Stomach (tissue), 9 donors: Measurements from ENCODE around the gene NPDC1. TPM values are rescaled to one million over a fixed set of nuclear protein-coding genes. Genes with fewer than 3 reads are reported as not detected.

Experiments used
- DNase-seq, 2 donors: peaks; one replicate each; pipeline versions ENCODE4 v3.0.0 to v3.0.0-alpha.2; 2013 to 2019
- H3K27ac ChIP-seq, 5 donors: fragments of 200-600 bp in 4 of 5; sonication (generic) in 4 of 5; one replicate each; pipeline ENCODE4 v1.5.1; 2013 to 2019; ENCODE audit warnings: mild to moderate bottlenecking in 1 of 5, moderate library complexity in 1 of 5
- H3K27me3 ChIP-seq, 3 donors: fragments of 200-600 bp; sonication (generic); one replicate each; pipeline ENCODE4 v1.5.1; 2017 to 2019; ENCODE audit warnings: mixed run types in 1 of 3
- H3K36me3 ChIP-seq, 4 donors: fragments of 200-600 bp; sonication (generic); 1 replicate in 3 of 4; 2 replicates in 1 of 4; pipeline ENCODE4 v1.5.1; 2016 to 2019
- H3K4me1 ChIP-seq, 4 donors: fragments of 200-600 bp; sonication (generic); one replicate each; pipeline ENCODE4 v1.5.1; 2016 to 2019
- H3K4me3 ChIP-seq, 4 donors: fragments of 200-600 bp; sonication (generic) in 3 of 4; one replicate each; pipeline ENCODE4 v1.5.1; 2016 to 2019; ENCODE audit warnings: mild to moderate bottlenecking in 1 of 4
- H3K9me3 ChIP-seq, 4 donors: fragments of 200-600 bp; sonication (generic); one replicate each; pipeline ENCODE4 v1.5.1; 2016 to 2019
- EP300 ChIP-seq: sonication (generic); formaldehyde crosslinking; IDR thresholded peaks from one replicate; pipeline ENCODE4 v1.6.1; 2017; ENCODE audit warnings: antibody characterized with exemption
- POLR2A ChIP-seq, 4 donors: fragments of 450-650 bp; IDR thresholded peaks; one replicate each; pipeline ENCODE4 v1.6.1; 2016; ENCODE audit warnings: antibody characterized with exemption in 4 of 4, control low read depth in 2 of 4, mild to moderate bottlenecking in 1 of 4, moderate library complexity in 1 of 4
- POLR2AphosphoS5 ChIP-seq, 3 donors: sonication (generic); formaldehyde crosslinking; IDR thresholded peaks; one replicate each; pipeline ENCODE4 v1.6.1; 2016; ENCODE audit warnings: antibody characterized with exemption in 3 of 3
- WGBS, 5 donors: extraction: QIAGEN DNeasy Blood & Tissue Kit in 3 of 5; methylation state at CpG; one replicate each; pipeline versions ENCODE4 v1.1.5 to v1.1.7; 2013 to 2018; 5-methylcytosine and 5-hydroxymethylcytosine counted together
- intact Hi-C: fragments of 100-400 bp; cut with DNase I; formaldehyde crosslinking; loops from one replicate; pipeline ENCODE4 v1.15.1; 2023; ENCODE audit warnings: low total_unique reads
- polyA plus RNA-seq, 3 donors: library from polyadenylated mRNA; stranded (reverse); fragments of 200-250 nt; gene quantifications; one replicate each; pipeline ENCODE4 v1.2.3, GENCODE V29; 2013
- total RNA-seq, 5 donors: library from RNA; depleted of rRNA; stranded (reverse); fragments of >200 nt; gene quantifications; one replicate each; pipeline versions ENCODE4 v1.1.0 to v1.2.3, GENCODE V29; 2014 to 2016
- TF ChIP-seq, protein P1 (sequence below), 7 experiments: fragments of 450-650 bp in 4 of 7; fragments of 200-600 bp in 3 of 7; sonication (generic) in 3 of 7; IDR thresholded peaks; one replicate each; pipeline ENCODE4 v1.5.1; 2016 to 2019; ENCODE audit warnings: antibody characterized with exemption in 7 of 7, control low read depth in 2 of 7, mild to moderate bottlenecking in 1 of 7
- donor health status: healthy with polysubstance abuse.
- donor health status: Bipolar disorder and iron deficiency.
- donor health status: healthy.

NPDC1 gene
- total and polyA plus RNA-seq, 8 donors = 20.0 to 276 (median 180) TPM

DNA sequence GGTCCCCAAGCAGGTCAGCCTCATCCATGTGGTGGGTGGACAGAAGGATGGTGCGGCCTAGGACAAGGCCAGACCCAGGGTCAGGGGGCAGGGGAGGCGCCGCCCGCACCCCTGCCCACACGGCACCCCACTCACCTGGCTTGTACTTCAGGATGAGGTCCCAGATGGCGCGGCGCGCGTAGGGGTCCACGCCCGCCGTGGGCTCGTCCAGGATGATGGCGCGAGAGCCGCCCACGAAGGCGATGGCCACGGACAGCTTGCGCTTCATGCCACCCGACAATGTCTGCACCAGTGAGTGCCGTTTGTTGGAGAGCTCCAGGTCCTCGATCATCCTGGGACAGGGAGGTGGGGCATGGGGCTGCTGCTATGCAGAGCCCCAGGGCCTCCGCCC is 30.4 kb downstream of the NPDC1 start:
- no peaks in the 10 kb centered on the region for H3K9me3 ChIP-seq
- H3K27me3 ChIP-seq = no peaks in the 10 kb centered on the region
- no peak for DNase-seq
- TF ChIP-seq, protein P1, sequence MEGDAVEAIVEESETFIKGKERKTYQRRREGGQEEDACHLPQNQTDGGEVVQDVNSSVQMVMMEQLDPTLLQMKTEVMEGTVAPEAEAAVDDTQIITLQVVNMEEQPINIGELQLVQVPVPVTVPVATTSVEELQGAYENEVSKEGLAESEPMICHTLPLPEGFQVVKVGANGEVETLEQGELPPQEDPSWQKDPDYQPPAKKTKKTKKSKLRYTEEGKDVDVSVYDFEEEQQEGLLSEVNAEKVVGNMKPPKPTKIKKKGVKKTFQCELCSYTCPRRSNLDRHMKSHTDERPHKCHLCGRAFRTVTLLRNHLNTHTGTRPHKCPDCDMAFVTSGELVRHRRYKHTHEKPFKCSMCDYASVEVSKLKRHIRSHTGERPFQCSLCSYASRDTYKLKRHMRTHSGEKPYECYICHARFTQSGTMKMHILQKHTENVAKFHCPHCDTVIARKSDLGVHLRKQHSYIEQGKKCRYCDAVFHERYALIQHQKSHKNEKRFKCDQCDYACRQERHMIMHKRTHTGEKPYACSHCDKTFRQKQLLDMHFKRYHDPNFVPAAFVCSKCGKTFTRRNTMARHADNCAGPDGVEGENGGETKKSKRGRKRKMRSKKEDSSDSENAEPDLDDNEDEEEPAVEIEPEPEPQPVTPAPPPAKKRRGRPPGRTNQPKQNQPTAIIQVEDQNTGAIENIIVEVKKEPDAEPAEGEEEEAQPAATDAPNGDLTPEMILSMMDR (IDR thresholded peaks at IDR 0.05) = no peak
- TF ChIP-seq POLR2A (IDR thresholded peaks at IDR 0.05) (no peak), POLR2AphosphoS5 (IDR thresholded peaks at IDR 0.05) (no peak), EP300 (no peak)
- H3K27ac ChIP-seq = no peak overlapping the region
- WGBS, 5 donors = 95 to 100% (median 97%) methylated on average over 14 to 25 of the region's 25 CpGs
- H3K36me3 ChIP-seq = peaks cover 21 to 96% (median 88%) of the 10 kb centered on the region in 4 donors
- no peaks in the 10 kb centered on the region for H3K4me1 ChIP-seq
- intact Hi-C loops = no loop called here
- no peak overlapping the region for H3K4me3 ChIP-seq

DNA sequence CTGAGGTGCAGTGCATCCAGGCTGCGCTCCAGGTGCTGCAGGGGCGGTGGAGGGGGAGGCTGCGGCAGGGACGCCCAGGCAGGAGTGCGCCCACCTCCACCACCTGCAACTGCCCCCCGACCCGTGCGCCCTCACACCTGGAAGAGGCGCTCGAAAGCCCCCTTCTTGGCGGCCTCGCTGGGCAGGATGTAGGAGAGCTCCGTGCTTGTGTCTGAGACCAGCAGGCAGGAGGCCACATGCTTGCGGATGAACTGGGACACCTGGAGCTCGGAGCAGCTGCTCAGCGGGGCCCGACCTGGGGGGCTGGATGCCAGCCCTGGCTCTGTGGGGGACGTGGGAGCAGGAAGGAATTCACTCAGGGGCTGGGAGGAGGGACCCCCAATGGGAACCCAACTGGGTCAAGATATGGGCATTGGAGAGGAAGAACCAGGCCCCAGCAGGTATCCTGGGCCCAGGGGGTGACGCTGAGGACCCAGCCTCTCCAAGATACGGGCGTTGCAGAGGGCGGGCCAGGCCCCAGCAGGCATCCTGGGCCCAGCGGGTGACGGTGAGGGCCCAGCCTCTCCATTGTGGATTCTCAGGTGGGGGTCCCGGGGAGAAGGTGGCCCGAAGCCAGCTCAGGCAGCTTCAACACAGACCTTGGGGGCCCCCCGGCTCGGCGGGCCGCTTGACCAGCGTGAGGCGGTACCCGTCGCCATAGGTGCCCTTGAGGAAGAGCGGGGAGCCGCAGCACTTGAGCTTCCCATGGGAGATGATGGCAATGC is 31.0 kb downstream of the NPDC1 start:
- intact Hi-C loops = no loop called here
- Histone ChIP-seq H3K36me3 (peaks cover 18 to 96% (median 88%) of the 10 kb centered on the region in 4 donors), H3K27ac (no peak overlapping the region), H3K27me3 (no peaks in the 10 kb centered on the region), H3K4me1 (no peaks in the 10 kb centered on the region), H3K9me3 (no peaks in the 10 kb centered on the region), H3K4me3 (no peak overlapping the region)
- DNase-seq = no peak
- 95 to 98% (median 97%) methylated on average over 11 to 36 of the region's 36 CpGs for WGBS, 5 donors
- TF ChIP-seq POLR2A (IDR thresholded peaks at IDR 0.05) = no peak
- no peak for TF ChIP-seq POLR2AphosphoS5 (IDR thresholded peaks at IDR 0.05)
- no peak for TF ChIP-seq EP300
- TF ChIP-seq, protein P1 (IDR thresholded peaks at IDR 0.05) = no peak

DNA sequence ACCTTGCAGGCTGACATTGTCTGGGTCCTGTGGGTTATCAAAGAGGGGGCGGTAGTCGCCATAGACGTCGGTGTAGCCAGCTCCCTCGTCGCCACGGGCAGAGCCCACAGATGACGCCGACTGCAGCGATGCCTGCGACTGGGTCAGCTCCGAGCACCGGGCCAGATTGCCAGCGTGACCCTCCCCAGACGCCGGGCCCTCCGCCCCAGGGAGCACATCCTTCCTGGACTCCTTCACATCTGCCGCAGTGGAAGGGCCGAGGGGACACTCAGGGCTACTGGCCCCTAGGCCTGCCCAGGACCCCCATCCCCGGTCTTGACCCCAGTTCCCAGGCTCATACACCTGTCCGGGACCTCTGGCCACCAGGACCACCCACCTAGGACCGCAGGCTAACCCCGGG is 31.8 kb downstream of the NPDC1 start:
- no peak overlapping the region for H3K4me3 ChIP-seq
- H3K27ac ChIP-seq = no peak overlapping the region
- DNase-seq = no peak
- intact Hi-C loops = no loop called here
- peaks cover 18 to 97% (median 95%) of the 10 kb centered on the region in 4 donors for H3K36me3 ChIP-seq
- H3K9me3 ChIP-seq = no peaks in the 10 kb centered on the region
- no peaks in the 10 kb centered on the region for H3K27me3 ChIP-seq
- no peak for TF ChIP-seq POLR2AphosphoS5 (IDR thresholded peaks at IDR 0.05)
- TF ChIP-seq, protein P1 (IDR thresholded peaks at IDR 0.05) = no peak
- TF ChIP-seq POLR2A (IDR thresholded peaks at IDR 0.05) = no peak
- TF ChIP-seq EP300 = no peak
- no peaks in the 10 kb centered on the region for H3K4me1 ChIP-seq
- 88 to 92% (median 89%) methylated on average over 8 to 23 of the region's 23 CpGs for WGBS, 5 donors

DNA sequence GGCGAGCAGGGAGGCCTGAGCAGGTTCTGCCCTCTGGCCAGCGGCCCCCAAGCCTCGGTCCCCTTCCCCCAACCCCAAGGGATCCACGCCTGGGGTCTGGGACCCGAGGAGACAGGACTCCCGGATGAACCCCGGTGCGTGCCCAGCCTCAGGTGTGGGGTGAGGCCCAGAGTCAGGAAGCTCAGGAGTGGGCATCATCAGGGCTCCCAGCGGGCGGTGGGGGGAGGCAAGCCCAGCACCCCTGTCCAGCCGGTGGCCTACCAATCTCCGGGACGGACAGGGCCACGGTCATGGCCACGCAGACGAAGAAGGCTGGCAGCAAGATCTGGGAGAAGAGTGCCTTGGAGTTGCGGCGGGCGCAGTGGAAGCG is 32.4 kb downstream of the NPDC1 start:
- WGBS, 5 donors = 90 to 97% (median 95%) methylated on average over 9 to 20 of the region's 20 CpGs
- no peak for DNase-seq
- Histone ChIP-seq H3K9me3 (no peaks in the 10 kb centered on the region), H3K4me3 (no peak overlapping the region), H3K27ac (no peak overlapping the region), H3K36me3 (peaks cover 14 to 98% (median 93%) of the 10 kb centered on the region in 4 donors), H3K4me1 (no peaks in the 10 kb centered on the region), H3K27me3 (no peaks in the 10 kb centered on the region)
- TF ChIP-seq, protein P1 (IDR thresholded peaks at IDR 0.05) = no peak
- TF ChIP-seq POLR2AphosphoS5 (IDR thresholded peaks at IDR 0.05) (no peak), EP300 (no peak), POLR2A (IDR thresholded peaks at IDR 0.05) (no peak)
- intact Hi-C loops = no loop called here
